Measurements from ENCODE around the gene IRF2BP2. TPM values are rescaled to one million over a fixed set of nuclear protein-coding genes. Genes with fewer than 3 reads are reported as not detected.
A peak's percentile ranks its signal among the peaks of the same experiment; 100 is the strongest.

The IRF2BP2 gene
- total and polyA plus RNA-seq, 2 of the 13 experiments (the other 11 are each of a cell fraction or from before 2014, with no cell fraction given): 140 to 147 TPM

DNA sequence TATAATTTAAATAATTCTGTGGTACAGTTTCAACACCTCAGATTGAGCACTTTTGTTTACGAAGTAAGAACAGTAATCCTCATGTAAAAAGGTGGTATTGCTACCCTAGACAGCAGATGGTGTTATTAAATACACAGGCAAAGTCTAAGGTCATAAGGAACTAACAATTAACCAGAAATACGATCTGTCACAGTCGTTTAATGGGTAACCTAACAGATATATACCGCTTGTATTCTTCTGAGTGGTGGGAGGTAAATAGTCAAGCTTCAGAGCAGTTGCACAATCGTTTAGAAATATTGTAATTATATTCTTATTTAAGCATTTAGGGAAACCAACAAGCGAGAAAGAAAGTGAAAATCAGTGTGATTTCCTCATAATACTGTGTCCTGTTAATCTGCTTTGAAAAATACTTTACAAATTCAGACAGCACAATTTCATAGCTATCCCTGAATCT is 9.8 kb upstream of the IRF2BP2 start (continued):
- TF ChIP-seq IRX3 (CRISPR knock-in tag; IDR thresholded peaks at IDR 0.05; ENCODE audit: borderline replicate concordance, low read depth): no peak
- no peak for TF ChIP-seq FOXM1 (CRISPR knock-in tag; IDR thresholded peaks at IDR 0.05)
- TF ChIP-seq PHF5A (CRISPR knock-in tag; IDR thresholded peaks at IDR 0.05; ENCODE audit: low read depth, unreplicated experiment): no peak
- TF ChIP-seq SNAI1 (CRISPR knock-in tag; IDR thresholded peaks at IDR 0.05; ENCODE audit: borderline replicate concordance): no peak
- no peak for TF ChIP-seq SIN3A (IDR thresholded peaks at IDR 0.05; ENCODE audit: borderline replicate concordance, low read depth, low read length)
- TF ChIP-seq ZNF678 (CRISPR knock-in tag; IDR thresholded peaks at IDR 0.05): no peak
- TF ChIP-seq ATF7 (IDR thresholded peaks at IDR 0.05): no peak
- no peak for TF ChIP-seq ATF7 (CRISPR knock-in tag; IDR thresholded peaks at IDR 0.05)
- TF ChIP-seq ZNF567 (CRISPR knock-in tag; IDR thresholded peaks at IDR 0.05; ENCODE audit: borderline replicate concordance): no peak
- no peak for TF ChIP-seq NFYB (CRISPR knock-in tag; IDR thresholded peaks at IDR 0.05)
- no peak for TF ChIP-seq GABPB1 (CRISPR knock-in tag; IDR thresholded peaks at IDR 0.05)
- TF ChIP-seq, protein P1, sequence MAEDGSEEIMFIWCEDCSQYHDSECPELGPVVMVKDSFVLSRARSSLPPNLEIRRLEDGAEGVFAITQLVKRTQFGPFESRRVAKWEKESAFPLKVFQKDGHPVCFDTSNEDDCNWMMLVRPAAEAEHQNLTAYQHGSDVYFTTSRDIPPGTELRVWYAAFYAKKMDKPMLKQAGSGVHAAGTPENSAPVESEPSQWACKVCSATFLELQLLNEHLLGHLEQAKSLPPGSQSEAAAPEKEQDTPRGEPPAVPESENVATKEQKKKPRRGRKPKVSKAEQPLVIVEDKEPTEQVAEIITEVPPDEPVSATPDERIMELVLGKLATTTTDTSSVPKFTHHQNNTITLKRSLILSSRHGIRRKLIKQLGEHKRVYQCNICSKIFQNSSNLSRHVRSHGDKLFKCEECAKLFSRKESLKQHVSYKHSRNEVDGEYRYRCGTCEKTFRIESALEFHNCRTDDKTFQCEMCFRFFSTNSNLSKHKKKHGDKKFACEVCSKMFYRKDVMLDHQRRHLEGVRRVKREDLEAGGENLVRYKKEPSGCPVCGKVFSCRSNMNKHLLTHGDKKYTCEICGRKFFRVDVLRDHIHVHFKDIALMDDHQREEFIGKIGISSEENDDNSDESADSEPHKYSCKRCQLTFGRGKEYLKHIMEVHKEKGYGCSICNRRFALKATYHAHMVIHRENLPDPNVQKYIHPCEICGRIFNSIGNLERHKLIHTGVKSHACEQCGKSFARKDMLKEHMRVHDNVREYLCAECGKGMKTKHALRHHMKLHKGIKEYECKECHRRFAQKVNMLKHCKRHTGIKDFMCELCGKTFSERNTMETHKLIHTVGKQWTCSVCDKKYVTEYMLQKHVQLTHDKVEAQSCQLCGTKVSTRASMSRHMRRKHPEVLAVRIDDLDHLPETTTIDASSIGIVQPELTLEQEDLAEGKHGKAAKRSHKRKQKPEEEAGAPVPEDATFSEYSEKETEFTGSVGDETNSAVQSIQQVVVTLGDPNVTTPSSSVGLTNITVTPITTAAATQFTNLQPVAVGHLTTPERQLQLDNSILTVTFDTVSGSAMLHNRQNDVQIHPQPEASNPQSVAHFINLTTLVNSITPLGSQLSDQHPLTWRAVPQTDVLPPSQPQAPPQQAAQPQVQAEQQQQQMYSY (CRISPR knock-in tag; IDR thresholded peaks at IDR 0.05): no peak
- no peak for TF ChIP-seq ZNF879 (CRISPR knock-in tag; IDR thresholded peaks at IDR 0.05)
- 0 out of 2 replicates have a peak, but pooled peaks have one; percentile 39 for TF ChIP-seq ZNF589 (CRISPR knock-in tag; conservative IDR thresholded peaks at IDR 0.05)
- no peak for TF ChIP-seq KAT2B (IDR thresholded peaks at IDR 0.05; ENCODE audit: borderline replicate concordance, low read depth, low read length)
- TF ChIP-seq GLI4 (CRISPR knock-in tag; IDR thresholded peaks at IDR 0.05; ENCODE audit: borderline replicate concordance): no peak
- no peak for TF ChIP-seq ZNF546 (CRISPR knock-in tag; conservative IDR thresholded peaks at IDR 0.05)
- TF ChIP-seq, protein P2, sequence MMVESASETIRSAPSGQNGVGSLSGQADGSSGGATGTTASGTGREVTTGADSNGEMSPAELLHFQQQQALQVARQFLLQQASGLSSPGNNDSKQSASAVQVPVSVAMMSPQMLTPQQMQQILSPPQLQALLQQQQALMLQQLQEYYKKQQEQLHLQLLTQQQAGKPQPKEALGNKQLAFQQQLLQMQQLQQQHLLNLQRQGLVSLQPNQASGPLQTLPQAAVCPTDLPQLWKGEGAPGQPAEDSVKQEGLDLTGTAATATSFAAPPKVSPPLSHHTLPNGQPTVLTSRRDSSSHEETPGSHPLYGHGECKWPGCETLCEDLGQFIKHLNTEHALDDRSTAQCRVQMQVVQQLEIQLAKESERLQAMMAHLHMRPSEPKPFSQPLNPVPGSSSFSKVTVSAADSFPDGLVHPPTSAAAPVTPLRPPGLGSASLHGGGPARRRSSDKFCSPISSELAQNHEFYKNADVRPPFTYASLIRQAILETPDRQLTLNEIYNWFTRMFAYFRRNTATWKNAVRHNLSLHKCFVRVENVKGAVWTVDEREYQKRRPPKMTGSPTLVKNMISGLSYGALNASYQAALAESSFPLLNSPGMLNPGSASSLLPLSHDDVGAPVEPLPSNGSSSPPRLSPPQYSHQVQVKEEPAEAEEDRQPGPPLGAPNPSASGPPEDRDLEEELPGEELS (CRISPR knock-in tag; IDR thresholded peaks at IDR 0.05): peak; percentile 91
- no peak for TF ChIP-seq ZNF382 (CRISPR knock-in tag; IDR thresholded peaks at IDR 0.05; ENCODE audit: borderline replicate concordance)
- TF ChIP-seq ZNF484 (CRISPR knock-in tag; IDR thresholded peaks at IDR 0.05; ENCODE audit: borderline replicate concordance, low read depth): no peak
- TF ChIP-seq, protein P3, sequence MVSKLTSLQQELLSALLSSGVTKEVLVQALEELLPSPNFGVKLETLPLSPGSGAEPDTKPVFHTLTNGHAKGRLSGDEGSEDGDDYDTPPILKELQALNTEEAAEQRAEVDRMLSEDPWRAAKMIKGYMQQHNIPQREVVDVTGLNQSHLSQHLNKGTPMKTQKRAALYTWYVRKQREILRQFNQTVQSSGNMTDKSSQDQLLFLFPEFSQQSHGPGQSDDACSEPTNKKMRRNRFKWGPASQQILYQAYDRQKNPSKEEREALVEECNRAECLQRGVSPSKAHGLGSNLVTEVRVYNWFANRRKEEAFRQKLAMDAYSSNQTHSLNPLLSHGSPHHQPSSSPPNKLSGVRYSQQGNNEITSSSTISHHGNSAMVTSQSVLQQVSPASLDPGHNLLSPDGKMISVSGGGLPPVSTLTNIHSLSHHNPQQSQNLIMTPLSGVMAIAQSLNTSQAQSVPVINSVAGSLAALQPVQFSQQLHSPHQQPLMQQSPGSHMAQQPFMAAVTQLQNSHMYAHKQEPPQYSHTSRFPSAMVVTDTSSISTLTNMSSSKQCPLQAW (CRISPR knock-in tag; IDR thresholded peaks at IDR 0.05): no peak
- TF ChIP-seq ZNF775 (CRISPR knock-in tag; IDR thresholded peaks at IDR 0.05; ENCODE audit: borderline replicate concordance): 0 out of 2 replicates have a peak, but pooled peaks have one; percentile 46
- no peak for TF ChIP-seq TMF1 (CRISPR knock-in tag; IDR thresholded peaks at IDR 0.05; ENCODE audit: low read depth)
- no peak for TF ChIP-seq ZNF607 (CRISPR knock-in tag; IDR thresholded peaks at IDR 0.05; ENCODE audit: borderline replicate concordance)
- no peak for TF ChIP-seq NBN (conservative IDR thresholded peaks at IDR 0.05)
- TF ChIP-seq ZNF75D (CRISPR knock-in tag; IDR thresholded peaks at IDR 0.05; ENCODE audit: borderline replicate concordance): no peak

Measured in HepG2 (cell line).